A673 (cell line): ENCODE data around the gene AHRR.

ENCODE experiments used
- EZH2 ChIP-seq: fragments of 200-600 bp; sonication (generic); IDR thresholded peaks from 2 replicates; pipeline ENCODE4 v1.6.1; 2017; ENCODE audit warnings: borderline replicate concordance, low read depth, mild to moderate bottlenecking, mixed read lengths, antibody characterized with exemption, low read length; ENCODE audit not compliant: poor library complexity, severe bottlenecking
- TF ChIP-seq, protein P1 (sequence below): fragments of 300-800, 200-600 bp; sonication (generic); conservative IDR thresholded peaks from 2 replicates; pipeline ENCODE4 v1.5.1; 2017; ENCODE audit warnings: low read depth, mild to moderate bottlenecking, antibody characterized with exemption, low read length, moderate library complexity, mixed read lengths

DNA sequence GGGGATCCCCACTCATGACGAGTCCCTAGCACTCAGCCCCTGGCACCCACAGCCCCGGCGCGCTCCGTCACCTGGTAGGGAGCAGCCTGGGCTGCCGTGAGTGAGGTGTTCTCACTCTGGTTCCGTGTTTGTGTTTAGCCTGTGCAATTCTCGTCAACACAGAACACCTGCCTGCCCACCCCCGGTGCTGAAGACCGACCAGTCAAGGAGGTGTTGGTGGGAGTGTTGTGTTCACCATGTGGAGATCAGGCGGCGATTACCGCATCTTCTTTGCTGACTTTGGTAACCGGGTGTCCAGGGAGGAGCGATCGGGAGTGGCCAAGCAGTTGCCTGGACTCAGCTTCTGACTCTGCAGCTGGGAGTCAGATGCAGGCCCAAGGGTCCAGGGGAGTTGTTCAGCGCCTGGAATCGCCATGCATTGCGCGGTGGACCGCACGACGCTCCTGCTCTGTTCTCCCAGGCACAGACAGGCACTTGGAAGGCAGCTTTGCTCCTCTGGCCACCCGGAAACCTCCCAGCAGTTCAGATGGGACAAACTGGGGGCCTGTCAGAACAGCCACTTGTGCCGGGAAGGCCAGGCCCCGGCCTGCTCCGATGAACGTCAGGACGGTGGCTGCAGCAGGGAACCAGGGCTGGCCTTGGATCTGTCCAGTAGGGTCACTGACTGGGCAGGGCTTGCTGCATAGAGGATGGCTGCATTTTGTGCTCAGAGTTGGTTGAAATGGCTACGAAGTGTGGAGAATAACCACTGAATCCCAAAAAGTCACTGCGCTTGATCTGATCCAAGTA is 149.6 kb downstream of the AHRR start:
- TF ChIP-seq, protein P1, sequence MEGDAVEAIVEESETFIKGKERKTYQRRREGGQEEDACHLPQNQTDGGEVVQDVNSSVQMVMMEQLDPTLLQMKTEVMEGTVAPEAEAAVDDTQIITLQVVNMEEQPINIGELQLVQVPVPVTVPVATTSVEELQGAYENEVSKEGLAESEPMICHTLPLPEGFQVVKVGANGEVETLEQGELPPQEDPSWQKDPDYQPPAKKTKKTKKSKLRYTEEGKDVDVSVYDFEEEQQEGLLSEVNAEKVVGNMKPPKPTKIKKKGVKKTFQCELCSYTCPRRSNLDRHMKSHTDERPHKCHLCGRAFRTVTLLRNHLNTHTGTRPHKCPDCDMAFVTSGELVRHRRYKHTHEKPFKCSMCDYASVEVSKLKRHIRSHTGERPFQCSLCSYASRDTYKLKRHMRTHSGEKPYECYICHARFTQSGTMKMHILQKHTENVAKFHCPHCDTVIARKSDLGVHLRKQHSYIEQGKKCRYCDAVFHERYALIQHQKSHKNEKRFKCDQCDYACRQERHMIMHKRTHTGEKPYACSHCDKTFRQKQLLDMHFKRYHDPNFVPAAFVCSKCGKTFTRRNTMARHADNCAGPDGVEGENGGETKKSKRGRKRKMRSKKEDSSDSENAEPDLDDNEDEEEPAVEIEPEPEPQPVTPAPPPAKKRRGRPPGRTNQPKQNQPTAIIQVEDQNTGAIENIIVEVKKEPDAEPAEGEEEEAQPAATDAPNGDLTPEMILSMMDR, result no peak
- TF ChIP-seq EZH2, result no peak
